Activated naive CD8-positive, alpha-beta T cell treated with anti-CD3 and anti-CD28 coated beads, Interleukin-2, amount 50 U/mL, for 24 hours (primary cell): Measurements from ENCODE around the gene RASA2.

Experiments
- ATAC-seq: fragments of 150-1000 bp; cut with Tn5 transposase; one replicate; pipeline ENCODE4 v1.10.0; 2021
- DNase-seq: peaks from one replicate; pipeline ENCODE4 v3.0.0; 2021
- H3K27ac Mint-ChIP-seq: one replicate; pipeline ENCODE4 v1.8.0; 2021; ENCODE audit warnings: mild to moderate bottlenecking, mixed read lengths
- H3K27me3 Mint-ChIP-seq: one replicate; pipeline ENCODE4 v1.8.0; 2021; ENCODE audit warnings: mixed read lengths
- H3K36me3 Mint-ChIP-seq: one replicate; pipeline ENCODE4 v1.8.0; 2021; ENCODE audit warnings: low read depth, mixed read lengths
- H3K4me1 Mint-ChIP-seq: one replicate; pipeline ENCODE4 v1.8.0; 2021; ENCODE audit warnings: mixed read lengths
- H3K4me3 Mint-ChIP-seq: one replicate; pipeline ENCODE4 v1.8.0; 2021; ENCODE audit warnings: mild to moderate bottlenecking, moderate library complexity, mixed read lengths
- H3K9me3 Mint-ChIP-seq: one replicate; pipeline ENCODE4 v1.8.0; 2021; ENCODE audit warnings: mixed read lengths

RASA2 gene

DNA sequence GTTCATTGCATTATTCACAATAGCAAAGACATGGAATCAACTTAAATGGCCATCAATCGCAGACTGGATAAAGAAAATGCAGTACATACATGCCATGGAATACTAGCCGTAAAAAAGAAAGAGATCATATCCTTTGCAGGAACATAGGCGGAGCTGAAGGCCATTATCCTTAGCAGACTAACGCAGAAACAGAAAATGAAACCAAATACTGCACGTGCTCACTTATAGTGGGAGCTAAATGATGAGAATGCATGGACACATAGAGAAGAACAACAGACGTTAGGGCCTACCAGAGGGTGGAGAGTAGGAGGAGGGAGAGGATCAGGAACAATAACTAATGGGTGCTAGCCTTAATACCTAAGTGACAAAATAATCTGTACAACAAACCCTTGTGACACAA is 57.9 kb downstream of the RASA2 start:
- Mint-ChIP-seq H3K9me3 (peaks cover 46% of the 10 kb centered on the region), H3K27ac (peak overlapping the region; percentile 92), H3K4me1 (peaks cover 89% of the 10 kb centered on the region), H3K36me3 (peaks cover 84% of the 10 kb centered on the region), H3K27me3 (no peaks in the 10 kb centered on the region), H3K4me3 (peak overlapping the region; percentile 33)
- DNase-seq (no peak), ATAC-seq (no peak)

DNA sequence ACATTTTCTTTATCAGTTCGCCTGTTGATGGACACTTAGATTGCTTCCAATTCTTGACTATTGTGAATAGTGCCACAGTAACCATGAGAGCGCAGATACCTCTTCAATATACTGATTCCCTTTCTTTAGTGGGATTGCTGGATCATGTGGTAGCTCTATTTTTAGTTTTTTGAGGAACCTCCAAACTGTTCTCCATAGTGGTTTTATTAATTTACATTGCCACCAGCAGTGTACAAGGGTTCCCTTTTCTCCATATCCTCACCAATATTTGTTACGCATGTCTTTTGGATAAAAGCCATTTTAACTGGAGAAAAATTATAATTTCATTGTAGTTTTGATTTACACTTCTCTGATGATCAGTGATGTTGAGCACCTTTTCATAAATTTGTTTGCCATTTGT is 59.3 kb downstream of the RASA2 start:
- Mint-ChIP-seq H3K4me1 (peaks cover 88% of the 10 kb centered on the region), H3K27me3 (no peaks in the 10 kb centered on the region), H3K27ac (peak overlapping the region; percentile 39), H3K36me3 (peaks cover 89% of the 10 kb centered on the region), H3K4me3 (no peak overlapping the region), H3K9me3 (peaks cover 50% of the 10 kb centered on the region)
- DNase-seq (no peak), ATAC-seq (no peak)

DNA sequence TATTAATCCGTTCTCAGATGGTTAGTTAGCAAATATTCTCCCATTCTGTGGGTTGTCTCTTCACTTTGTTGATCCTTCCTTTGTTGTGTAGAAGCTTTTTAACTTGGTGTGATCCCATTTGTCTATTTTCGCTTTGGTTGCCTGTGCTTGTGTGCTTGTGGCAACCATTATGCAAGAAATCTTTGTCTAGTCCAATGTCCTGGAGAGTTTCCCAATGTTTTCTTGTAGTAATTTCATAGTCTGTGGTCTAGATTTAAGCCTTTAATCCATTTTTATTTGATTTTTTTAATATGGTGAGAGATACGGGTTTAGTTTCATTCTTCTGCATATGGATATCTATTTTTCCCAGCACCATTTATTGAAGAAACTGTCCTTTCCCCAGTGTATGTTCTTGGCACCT is 59.8 kb downstream of the RASA2 start:
- no peak for ATAC-seq
- DNase-seq: no peak
- no peaks in the 10 kb centered on the region for H3K27me3 Mint-ChIP-seq
- H3K9me3 Mint-ChIP-seq: peaks cover 50% of the 10 kb centered on the region
- H3K4me1 Mint-ChIP-seq: peaks cover 91% of the 10 kb centered on the region
- H3K27ac Mint-ChIP-seq: no peak overlapping the region
- H3K36me3 Mint-ChIP-seq: peaks cover 87% of the 10 kb centered on the region
- no peak overlapping the region for H3K4me3 Mint-ChIP-seq

DNA sequence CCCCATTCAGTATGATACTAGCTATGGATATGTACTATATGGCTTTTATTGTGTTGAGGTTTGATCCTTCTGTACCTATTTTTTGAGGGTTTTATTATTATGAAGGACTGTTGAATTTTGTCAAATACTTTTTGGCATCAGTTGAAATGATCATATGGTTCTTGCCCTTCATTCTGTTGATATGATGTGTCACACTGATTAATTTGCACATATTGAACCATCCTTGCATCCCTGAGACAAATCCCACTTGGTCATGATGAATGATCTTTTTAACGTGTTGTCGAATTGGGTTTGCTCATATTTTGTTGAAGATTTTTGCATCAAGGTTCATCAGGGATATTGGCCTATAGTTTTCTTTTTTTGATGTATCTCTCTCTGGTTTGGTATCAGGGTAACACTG is 61.0 kb downstream of the RASA2 start:
- Mint-ChIP-seq H3K36me3 (peaks cover 76% of the 10 kb centered on the region), H3K4me3 (no peak overlapping the region), H3K9me3 (peaks cover 50% of the 10 kb centered on the region), H3K27ac (peak overlapping the region; percentile 14), H3K27me3 (no peaks in the 10 kb centered on the region), H3K4me1 (peaks cover 90% of the 10 kb centered on the region)
- no peak for ATAC-seq
- DNase-seq: no peak

DNA sequence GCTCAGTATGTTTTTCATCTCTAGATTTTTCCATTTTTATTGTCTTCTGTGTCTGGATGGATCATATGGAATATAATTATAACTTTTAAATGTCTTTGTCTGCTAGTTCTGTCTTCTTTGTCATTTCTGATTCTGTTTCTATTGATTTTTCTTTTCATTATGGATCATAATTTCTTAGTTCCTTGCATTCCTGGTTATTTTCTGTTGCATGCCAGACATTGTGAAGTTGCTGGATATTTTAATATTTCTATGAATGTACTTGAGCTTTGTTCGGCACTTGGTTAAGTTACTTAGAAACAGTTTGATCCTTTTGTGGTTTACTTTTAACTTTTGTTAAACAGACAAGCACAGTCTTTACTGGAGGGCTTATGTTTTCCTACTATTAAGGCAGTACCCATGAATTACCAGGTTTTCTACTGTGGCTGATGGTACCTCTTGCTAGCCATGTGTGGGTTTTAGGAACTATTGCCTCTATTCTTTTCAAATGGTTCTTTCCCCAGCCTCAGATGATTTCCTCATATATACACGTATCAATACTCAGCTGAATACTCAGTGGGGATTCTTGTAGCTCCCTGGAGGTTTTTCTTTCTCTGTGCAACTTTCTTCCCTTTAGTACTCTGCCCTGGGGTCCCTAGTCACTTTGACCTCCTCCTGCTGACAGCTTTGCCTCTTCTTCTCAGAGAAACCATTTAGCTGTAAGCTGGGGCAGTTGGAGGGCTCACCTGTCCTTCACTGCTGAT is 64.3 kb downstream of the RASA2 start:
- no peak overlapping the region for H3K4me3 Mint-ChIP-seq
- peaks cover 73% of the 10 kb centered on the region for H3K4me1 Mint-ChIP-seq
- peaks cover 28% of the 10 kb centered on the region for H3K9me3 Mint-ChIP-seq
- peaks cover 58% of the 10 kb centered on the region for H3K36me3 Mint-ChIP-seq
- peak overlapping the region; percentile 72 for H3K27ac Mint-ChIP-seq
- no peaks in the 10 kb centered on the region for H3K27me3 Mint-ChIP-seq
- ATAC-seq: peak; percentile 16
- no peak for DNase-seq

DNA sequence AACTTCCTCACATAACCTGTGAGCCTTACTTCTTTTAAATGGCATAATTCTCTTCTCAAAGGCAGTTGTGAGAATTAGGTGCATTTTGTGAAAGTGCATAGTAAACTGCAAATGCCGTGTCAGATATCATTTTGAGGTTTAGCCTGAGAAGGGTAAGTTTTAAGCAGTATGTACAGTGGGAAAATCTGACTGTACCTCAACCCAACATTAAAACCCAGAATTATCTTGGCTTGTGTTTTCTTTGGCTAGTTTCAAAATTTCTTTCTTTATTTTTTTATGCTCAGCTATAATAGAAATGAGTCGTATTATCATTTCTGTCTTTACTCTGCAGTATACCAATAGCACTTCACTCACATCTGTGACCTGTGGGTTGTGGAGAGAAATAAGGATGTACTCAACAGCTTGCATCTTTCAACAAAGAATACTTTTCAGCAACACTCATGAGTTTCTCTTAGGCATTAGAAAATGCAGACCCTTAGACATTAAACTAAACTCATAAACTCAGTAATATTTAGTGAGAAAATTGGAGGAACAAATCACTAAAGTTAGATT is 65.7 kb downstream of the RASA2 start:
- H3K36me3 Mint-ChIP-seq: peaks cover 43% of the 10 kb centered on the region
- DNase-seq: no peak
- peaks cover 17% of the 10 kb centered on the region for H3K9me3 Mint-ChIP-seq
- peaks cover 60% of the 10 kb centered on the region for H3K4me1 Mint-ChIP-seq
- no peaks in the 10 kb centered on the region for H3K27me3 Mint-ChIP-seq
- peak overlapping the region; percentile 88 for H3K27ac Mint-ChIP-seq
- peak overlapping the region; percentile 49 for H3K4me3 Mint-ChIP-seq
- peak; percentile 47 for ATAC-seq

DNA sequence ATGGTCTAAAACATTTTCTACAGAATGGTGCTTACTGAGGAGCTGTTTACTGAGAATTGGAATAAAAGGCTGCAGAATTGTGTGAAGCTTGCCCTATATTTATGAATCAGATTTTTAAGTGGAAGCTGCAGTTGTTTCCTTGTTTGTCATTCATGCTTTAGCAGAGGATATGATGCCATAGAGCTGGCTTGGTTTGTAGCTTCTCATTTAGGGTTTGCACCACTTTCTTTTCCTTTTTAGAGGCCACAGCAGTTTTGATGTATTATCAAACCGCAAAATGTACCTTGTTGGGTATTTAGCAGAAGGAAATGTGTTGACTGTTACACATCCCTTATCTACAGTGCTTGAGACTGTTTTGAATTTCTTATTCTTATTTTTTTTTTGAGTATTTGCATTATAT is 66.2 kb downstream of the RASA2 start:
- peaks cover 38% of the 10 kb centered on the region for H3K36me3 Mint-ChIP-seq
- H3K27me3 Mint-ChIP-seq: no peaks in the 10 kb centered on the region
- peak overlapping the region; percentile 49 for H3K4me3 Mint-ChIP-seq
- DNase-seq (no peak), ATAC-seq (peak; percentile 57)
- H3K27ac Mint-ChIP-seq: peak overlapping the region; percentile 88
- H3K9me3 Mint-ChIP-seq: peaks cover 11% of the 10 kb centered on the region
- peaks cover 55% of the 10 kb centered on the region for H3K4me1 Mint-ChIP-seq

DNA sequence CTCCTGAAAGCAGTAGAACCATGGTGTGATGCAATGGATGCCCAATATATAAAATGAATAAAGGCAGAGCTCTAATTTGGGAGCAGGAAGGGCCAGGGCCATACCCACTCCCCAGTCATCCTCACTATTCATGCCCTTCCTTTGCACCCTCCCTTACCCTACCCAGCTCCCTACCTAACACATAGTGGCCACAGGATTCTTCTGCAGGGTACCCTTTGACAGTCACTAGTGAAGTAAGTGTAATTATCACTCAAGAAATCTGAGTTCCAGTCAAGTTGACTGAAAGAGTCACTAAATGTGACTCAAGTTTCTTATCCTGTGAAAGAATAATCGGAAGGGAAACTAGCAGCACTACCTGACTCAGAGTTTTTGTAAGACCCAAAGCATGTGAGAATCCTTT is 69.2 kb downstream of the RASA2 start:
- ATAC-seq: peak; percentile 76
- no peak for DNase-seq

DNA sequence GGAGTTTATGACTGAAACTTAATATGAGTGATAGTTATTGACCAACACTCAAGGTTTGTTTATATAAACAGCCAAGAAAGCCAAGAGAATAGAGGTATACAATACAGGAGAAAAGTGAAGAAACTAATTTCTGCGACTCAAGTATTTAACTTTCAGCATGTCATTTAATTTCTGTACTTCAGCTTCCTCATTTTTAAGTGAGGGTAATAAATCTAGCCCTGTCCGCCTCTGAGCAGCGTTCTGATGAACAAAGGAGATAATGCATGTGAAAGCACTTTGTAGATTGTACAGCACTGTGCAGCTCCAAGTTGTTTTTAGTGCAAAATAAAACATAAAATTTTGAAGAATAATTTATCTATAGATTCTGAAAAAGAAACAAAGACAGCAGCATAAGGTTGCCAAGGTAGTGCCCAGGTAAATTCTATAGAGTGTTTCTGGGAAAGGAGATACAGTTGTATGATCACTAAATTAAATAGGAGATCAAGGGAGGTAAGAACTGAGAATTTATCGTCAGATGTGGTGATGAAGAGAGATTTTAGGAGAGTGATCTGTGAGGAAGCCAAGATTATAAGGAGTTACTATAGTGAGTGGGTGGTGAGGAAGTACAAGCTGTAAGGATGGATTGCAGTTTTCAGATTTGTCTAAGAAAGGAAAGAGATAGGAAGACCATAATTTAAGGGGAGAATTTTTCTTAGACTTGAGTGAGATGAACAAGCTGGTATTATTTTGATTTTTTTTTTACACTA is 71.3 kb downstream of the RASA2 start:
- DNase-seq: no peak
- Mint-ChIP-seq H3K4me3 (no peak overlapping the region), H3K27ac (no peak overlapping the region), H3K27me3 (no peaks in the 10 kb centered on the region), H3K4me1 (peaks cover 30% of the 10 kb centered on the region), H3K36me3 (peaks cover 32% of the 10 kb centered on the region), H3K9me3 (no peaks in the 10 kb centered on the region)
- no peak for ATAC-seq

More for the DNA sequence above, 69.2 kb downstream of the RASA2 start:
- peak overlapping the region; percentile 63 for H3K27ac Mint-ChIP-seq
- no peaks in the 10 kb centered on the region for H3K27me3 Mint-ChIP-seq
- H3K36me3 Mint-ChIP-seq: peaks cover 27% of the 10 kb centered on the region
- H3K4me1 Mint-ChIP-seq: peaks cover 45% of the 10 kb centered on the region
- no peaks in the 10 kb centered on the region for H3K9me3 Mint-ChIP-seq
- H3K4me3 Mint-ChIP-seq: peak overlapping the region; percentile 4

DNA sequence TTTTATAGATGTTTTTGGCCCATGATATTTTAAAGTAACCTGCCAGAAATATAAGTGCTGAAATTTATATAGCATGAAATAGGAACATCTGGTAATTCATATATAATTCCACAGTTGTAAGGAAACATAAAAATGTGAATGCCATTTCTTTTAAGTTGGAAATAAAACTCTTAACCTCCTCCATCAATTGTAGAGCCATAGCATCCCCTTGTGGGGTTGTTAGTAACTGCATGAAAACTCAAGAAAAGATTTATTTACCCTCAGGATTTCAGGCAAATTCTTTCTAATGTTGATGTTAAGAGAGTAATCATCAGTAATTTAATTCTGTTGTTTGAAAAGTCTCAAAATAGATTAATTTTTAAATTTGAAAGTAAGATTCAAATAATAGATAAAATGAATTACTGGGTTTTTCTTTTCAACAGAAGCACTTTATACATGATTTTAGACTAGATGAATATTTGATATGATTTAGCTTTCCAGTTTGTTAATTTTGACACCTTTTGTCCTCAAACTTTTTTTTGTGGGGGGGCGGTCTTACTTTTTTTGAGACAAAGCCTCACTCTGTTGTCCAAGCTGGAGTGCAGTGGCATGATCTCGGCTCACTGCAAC is 74.7 kb downstream of the RASA2 start:
- peaks cover 5% of the 10 kb centered on the region for H3K9me3 Mint-ChIP-seq
- peak overlapping the region; percentile 64 for H3K27ac Mint-ChIP-seq
- no peaks in the 10 kb centered on the region for H3K27me3 Mint-ChIP-seq
- H3K4me1 Mint-ChIP-seq: peaks cover 33% of the 10 kb centered on the region
- ATAC-seq (no peak), DNase-seq (peak; percentile 30)
- H3K4me3 Mint-ChIP-seq: no peak overlapping the region
- peaks cover 38% of the 10 kb centered on the region for H3K36me3 Mint-ChIP-seq

DNA sequence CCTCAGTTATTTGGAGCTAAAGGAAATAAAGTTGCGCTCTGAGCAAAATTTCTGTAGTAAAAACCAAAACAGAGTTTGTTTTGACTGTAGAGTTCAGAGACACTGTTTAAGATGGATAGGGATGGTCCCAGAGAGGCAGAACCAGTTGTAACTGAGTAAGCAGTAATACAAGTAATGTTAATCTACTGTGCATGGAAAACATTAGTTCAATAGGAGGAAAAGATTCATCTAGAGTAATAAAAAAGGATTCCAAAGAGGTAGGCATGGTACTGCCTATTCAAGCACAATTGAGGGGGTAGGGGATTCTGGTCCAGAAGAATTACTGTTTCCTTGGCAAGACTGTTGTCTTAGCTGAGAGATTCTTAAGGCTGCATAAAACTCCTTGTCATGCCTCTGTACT is 77.4 kb downstream of the RASA2 start:
- Mint-ChIP-seq H3K27ac (no peak overlapping the region), H3K4me3 (no peak overlapping the region), H3K27me3 (no peaks in the 10 kb centered on the region), H3K9me3 (peaks cover 5% of the 10 kb centered on the region), H3K4me1 (peaks cover 29% of the 10 kb centered on the region), H3K36me3 (peaks cover 36% of the 10 kb centered on the region)
- ATAC-seq (no peak), DNase-seq (no peak)

DNA sequence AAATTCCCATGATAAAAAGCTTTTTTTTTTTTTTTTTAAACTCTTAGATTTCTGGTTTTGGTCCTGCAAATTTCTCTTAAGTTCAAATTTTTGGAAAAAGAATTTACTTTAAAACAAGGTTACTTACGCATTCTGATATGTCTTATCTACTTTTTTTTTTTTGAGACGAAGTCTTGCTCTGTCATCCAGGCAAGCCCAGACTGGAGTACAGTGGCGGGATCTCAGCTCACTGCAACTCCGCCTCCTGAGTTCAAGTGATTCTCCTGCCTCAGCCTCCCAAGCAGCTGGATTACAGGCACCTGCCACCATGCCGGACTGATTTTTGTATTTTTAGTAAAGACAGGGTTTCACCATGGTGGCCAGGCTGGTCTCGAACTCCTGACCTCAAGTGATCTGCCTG is 83.2 kb downstream of the RASA2 start:
- Mint-ChIP-seq H3K27me3 (no peaks in the 10 kb centered on the region), H3K27ac (no peak overlapping the region), H3K9me3 (peaks cover 5% of the 10 kb centered on the region), H3K4me3 (no peak overlapping the region), H3K36me3 (peaks cover 23% of the 10 kb centered on the region), H3K4me1 (peaks cover 9% of the 10 kb centered on the region)
- DNase-seq: no peak
- ATAC-seq: no peak

DNA sequence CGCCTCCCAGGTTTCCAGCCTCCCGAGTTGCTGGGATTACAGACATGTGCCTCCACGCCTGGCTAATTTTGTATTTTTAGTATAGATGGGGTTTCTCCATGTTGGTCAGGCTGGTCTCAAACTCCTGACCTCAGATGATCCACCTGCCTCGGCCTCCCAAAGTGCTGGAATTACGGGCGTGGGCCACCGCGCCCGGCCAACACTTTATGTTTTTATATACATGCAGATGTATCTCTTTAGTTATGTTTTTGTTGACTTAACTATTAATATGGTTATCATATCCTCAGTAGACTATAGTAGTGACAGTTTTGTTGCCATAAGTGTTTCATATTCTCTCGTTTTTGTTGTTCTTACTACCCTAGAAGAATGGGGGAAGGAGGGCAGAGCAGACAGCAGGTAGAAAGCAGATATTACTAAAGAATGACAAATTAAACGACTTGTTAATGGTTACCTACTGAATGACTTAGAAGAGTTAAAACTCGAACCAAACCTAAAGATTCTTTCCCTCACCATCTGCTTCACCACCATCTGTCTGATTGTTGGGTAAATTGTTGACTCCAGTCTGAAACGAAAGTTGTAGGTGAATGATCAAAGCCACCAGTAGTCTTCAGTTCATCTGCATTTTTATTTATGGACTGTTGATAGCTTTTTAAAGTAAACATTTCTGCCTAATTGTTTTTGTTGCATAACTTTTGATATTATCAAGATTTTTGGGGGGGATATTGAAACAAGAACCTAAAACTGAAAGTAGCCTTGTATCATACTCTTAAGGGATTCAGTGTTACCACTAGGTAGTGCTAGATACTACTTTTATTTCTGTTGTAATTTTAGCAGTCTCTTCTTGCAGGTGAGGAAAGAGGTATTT is 89.3 kb downstream of the RASA2 start:
- DNase-seq (no peak), ATAC-seq (no peak)
- Mint-ChIP-seq H3K4me1 (peaks cover 12% of the 10 kb centered on the region), H3K27ac (peak overlapping the region; percentile 55), H3K36me3 (peaks cover 37% of the 10 kb centered on the region), H3K27me3 (no peaks in the 10 kb centered on the region), H3K9me3 (no peaks in the 10 kb centered on the region), H3K4me3 (no peak overlapping the region)

DNA sequence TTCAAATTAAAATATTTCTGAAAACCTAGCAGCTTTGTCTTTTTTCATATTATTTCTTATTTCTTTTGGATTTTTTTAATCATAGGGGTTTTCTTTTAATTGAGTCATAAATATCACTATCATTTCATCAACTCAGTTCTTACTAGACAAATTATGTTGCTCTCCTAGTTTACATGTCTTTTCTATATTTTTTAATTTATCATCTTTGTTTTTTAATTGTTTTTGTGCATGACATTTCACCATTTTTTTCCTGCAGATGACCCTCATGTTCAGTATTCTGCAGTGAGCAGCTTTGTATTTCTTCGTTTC is 89.9 kb downstream of the RASA2 start:
- ATAC-seq: no peak
- peaks cover 37% of the 10 kb centered on the region for H3K36me3 Mint-ChIP-seq
- H3K4me1 Mint-ChIP-seq: peaks cover 12% of the 10 kb centered on the region
- no peak overlapping the region for H3K27ac Mint-ChIP-seq
- H3K27me3 Mint-ChIP-seq: no peaks in the 10 kb centered on the region
- DNase-seq: no peak
- H3K9me3 Mint-ChIP-seq: no peaks in the 10 kb centered on the region
- H3K4me3 Mint-ChIP-seq: no peak overlapping the region
